ENCODE measurements around the gene CIC.

Gene CIC

GRCh38 chr19:42288387-42288786 is 19.3 kb downstream of the CIC start:
- TF ChIP-seq, protein P1, sequence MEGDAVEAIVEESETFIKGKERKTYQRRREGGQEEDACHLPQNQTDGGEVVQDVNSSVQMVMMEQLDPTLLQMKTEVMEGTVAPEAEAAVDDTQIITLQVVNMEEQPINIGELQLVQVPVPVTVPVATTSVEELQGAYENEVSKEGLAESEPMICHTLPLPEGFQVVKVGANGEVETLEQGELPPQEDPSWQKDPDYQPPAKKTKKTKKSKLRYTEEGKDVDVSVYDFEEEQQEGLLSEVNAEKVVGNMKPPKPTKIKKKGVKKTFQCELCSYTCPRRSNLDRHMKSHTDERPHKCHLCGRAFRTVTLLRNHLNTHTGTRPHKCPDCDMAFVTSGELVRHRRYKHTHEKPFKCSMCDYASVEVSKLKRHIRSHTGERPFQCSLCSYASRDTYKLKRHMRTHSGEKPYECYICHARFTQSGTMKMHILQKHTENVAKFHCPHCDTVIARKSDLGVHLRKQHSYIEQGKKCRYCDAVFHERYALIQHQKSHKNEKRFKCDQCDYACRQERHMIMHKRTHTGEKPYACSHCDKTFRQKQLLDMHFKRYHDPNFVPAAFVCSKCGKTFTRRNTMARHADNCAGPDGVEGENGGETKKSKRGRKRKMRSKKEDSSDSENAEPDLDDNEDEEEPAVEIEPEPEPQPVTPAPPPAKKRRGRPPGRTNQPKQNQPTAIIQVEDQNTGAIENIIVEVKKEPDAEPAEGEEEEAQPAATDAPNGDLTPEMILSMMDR (IDR thresholded peaks at IDR 0.05; ENCODE audit: control insufficient read depth, insufficient read depth, low read depth, low read length, missing control alignments): no peak
- DNase-seq (ENCODE audit: low read depth): no peak
- no peak overlapping the region for H3K4me3 ChIP-seq (ENCODE audit: control insufficient read depth, low read depth, low read length)

GRCh38 chr19:42288881-42289555 is 20.0 kb downstream of the CIC start:
- DNase-seq (ENCODE audit: low read depth): no peak
- H3K4me3 ChIP-seq (ENCODE audit: control insufficient read depth, low read depth, low read length): no peak overlapping the region
- TF ChIP-seq, protein P1 (IDR thresholded peaks at IDR 0.05; ENCODE audit: control insufficient read depth, insufficient read depth, low read depth, low read length, missing control alignments): no peak

GRCh38 chr19:42289556-42290041 is 20.5 kb downstream of the CIC start:
- no peak overlapping the region for H3K4me3 ChIP-seq (ENCODE audit: control insufficient read depth, low read depth, low read length)
- TF ChIP-seq, protein P1 (IDR thresholded peaks at IDR 0.05; ENCODE audit: control insufficient read depth, insufficient read depth, low read depth, low read length, missing control alignments): no peak

GRCh38 chr19:42290136-42290522 is 21.1 kb downstream of the CIC start:
- no peak overlapping the region for H3K4me3 ChIP-seq (ENCODE audit: control insufficient read depth, low read depth, low read length)
- TF ChIP-seq, protein P1 (IDR thresholded peaks at IDR 0.05; ENCODE audit: control insufficient read depth, insufficient read depth, low read depth, low read length, missing control alignments): no peak
- DNase-seq (ENCODE audit: low read depth): no peak

More at GRCh38 chr19:42289556-42290041, 20.5 kb downstream of the CIC start:
- DNase-seq (ENCODE audit: low read depth): no peak

DNA sequence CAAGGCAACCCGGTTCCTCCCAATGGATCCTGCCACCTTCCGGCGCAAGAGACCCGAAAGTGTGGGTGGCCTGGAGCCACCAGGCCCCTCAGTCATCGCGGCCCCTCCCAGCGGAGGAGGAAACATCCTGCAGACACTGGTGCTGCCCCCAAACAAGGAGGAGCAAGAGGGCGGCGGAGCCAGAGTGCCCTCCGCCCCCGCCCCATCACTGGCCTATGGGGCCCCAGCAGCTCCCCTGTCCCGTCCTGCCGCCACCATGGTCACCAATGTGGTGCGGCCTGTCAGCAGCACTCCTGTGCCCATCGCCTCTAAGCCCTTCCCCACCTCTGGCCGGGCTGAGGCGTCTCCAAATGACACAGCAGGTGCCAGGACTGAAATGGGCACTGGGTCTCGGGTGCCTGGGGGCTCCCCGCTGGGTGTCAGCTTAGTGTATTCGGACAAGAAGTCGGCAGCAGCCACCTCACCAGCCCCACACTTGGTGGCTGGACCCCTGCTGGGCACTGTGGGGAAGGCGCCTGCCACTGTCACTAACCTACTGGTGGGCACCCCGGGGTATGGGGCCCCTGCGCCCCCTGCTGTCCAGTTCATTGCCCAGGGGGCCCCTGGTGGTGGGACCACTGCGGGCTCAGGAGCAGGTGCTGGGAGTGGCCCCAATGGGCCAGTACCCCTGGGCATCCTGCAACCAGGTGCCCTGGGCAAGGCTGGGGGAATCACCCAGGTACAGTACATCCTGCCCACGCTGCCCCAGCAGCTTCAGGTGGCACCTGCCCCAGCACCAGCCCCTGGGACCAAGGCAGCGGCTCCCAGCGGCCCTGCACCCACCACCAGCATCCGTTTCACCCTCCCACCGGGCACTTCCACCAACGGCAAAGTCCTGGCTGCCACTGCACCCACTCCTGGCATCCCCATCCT is 21.7 kb downstream of the CIC start:
- TF ChIP-seq, protein P1 (IDR thresholded peaks at IDR 0.05; ENCODE audit: control insufficient read depth, insufficient read depth, low read depth, low read length, missing control alignments): peak; percentile 54
- DNase-seq (ENCODE audit: low read depth): no peak
- no peak overlapping the region for H3K4me3 ChIP-seq (ENCODE audit: control insufficient read depth, low read depth, low read length)

DNA sequence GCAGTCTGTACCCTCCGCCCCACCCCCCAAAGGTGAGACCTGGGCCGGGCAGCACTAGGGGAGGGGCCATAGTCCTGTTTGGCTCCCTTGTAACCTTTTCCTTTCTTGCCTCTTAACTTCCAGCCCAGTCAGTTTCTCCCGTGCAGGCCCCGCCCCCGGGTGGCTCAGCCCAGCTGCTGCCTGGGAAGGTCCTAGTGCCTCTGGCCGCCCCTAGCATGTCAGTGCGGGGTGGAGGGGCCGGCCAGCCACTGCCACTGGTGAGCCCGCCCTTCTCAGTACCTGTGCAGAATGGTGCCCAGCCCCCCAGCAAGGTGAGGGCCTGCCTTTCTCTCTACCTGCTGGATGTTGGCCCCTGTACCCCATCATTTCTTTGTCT is 22.4 kb downstream of the CIC start:
- H3K4me3 ChIP-seq (ENCODE audit: control insufficient read depth, low read depth, low read length): no peak overlapping the region
- DNase-seq (ENCODE audit: low read depth): no peak
- TF ChIP-seq, protein P1 (IDR thresholded peaks at IDR 0.05; ENCODE audit: control insufficient read depth, insufficient read depth, low read depth, low read length, missing control alignments): no peak
